MCF 10A (cell line): Measurements from ENCODE around the gene CDK11B. TPM values are rescaled to one million over a fixed set of nuclear protein-coding genes. Genes with fewer than 3 reads are reported as not detected.

Experiments used
- BruUV-seq: library from RNA; stranded (reverse); fragments of 400-500 nt; replicated peaks from 2 replicates; lab custom pipeline; 2021; lab: Mats Ljungman, UMichigan
- CTCF ChIA-PET: fragments of 300-600 bp; sonication (Branson Sonifier 250); formaldehyde crosslinking; extraction: SDS; loops from one replicate; lab custom pipeline; 2021; ENCODE audit warnings: antibody characterized with exemption, inconsistent platforms; lab: Yijun Ruan, JAX
- POLR2A ChIA-PET: fragments of 300-600, 350-650 bp; sonication (Branson Sonifier 250); formaldehyde crosslinking; extraction: SDS; loops from one replicate; lab custom pipeline; 2020; ENCODE audit warnings: antibody characterized with exemption, inconsistent platforms; lab: Yijun Ruan, JAX
- DNase-seq: peaks from one replicate; pipeline ENCODE4 v3.0.0-alpha.2; 2018; ENCODE audit not compliant: unreplicated experiment
- H3K27ac Mint-ChIP-seq: one replicate; pipeline ENCODE4 v1.8.0; 2022; ENCODE audit warnings: mild to moderate bottlenecking, low read depth, mixed read lengths; ENCODE audit not compliant: unreplicated experiment
- H3K27me3 Mint-ChIP-seq: one replicate; pipeline ENCODE4 v1.8.0; 2022; ENCODE audit warnings: mixed read lengths; ENCODE audit not compliant: insufficient read depth, unreplicated experiment
- H3K36me3 Mint-ChIP-seq: one replicate; pipeline ENCODE4 v1.8.0; 2022; ENCODE audit warnings: mild to moderate bottlenecking, moderate library complexity, mixed read lengths; ENCODE audit not compliant: insufficient read depth, unreplicated experiment
- H3K4me1 Mint-ChIP-seq: one replicate; pipeline ENCODE4 v1.8.0; 2022; ENCODE audit warnings: mixed read lengths; ENCODE audit not compliant: insufficient read depth, unreplicated experiment
- H3K4me3 Mint-ChIP-seq: one replicate; pipeline ENCODE4 v1.8.0; 2022; ENCODE audit warnings: mild to moderate bottlenecking, moderate library complexity, mixed read lengths; ENCODE audit not compliant: unreplicated experiment
- H3K9me3 Mint-ChIP-seq: one replicate; pipeline ENCODE4 v1.8.0; 2022; ENCODE audit warnings: mixed read lengths; ENCODE audit not compliant: unreplicated experiment
- CTCF ChIP-seq: fragments of 200-600 bp; IDR thresholded peaks from one replicate; pipeline ENCODE4 v1.8.0; 2022; ENCODE audit warnings: antibody characterized with exemption, mild to moderate bottlenecking; ENCODE audit not compliant: unreplicated experiment
- intact Hi-C: fragments of 100-400 bp; cut with micrococcal nuclease; formaldehyde crosslinking; loops from 2 replicates; pipeline ENCODE4 v1.14.1; 2022
- total RNA-seq: library from RNA; stranded (reverse); gene quantifications from 2 replicates; pipeline ENCODE4 v1.2.3, GENCODE V29; 2022

Gene CDK11B
- total RNA-seq, 1 experiment from 2014 or later: 32.0 TPM

GRCh38 chr1:1594602-1595260, 64.1 kb downstream of the CDK11B start:
- TF ChIP-seq CTCF: no peak
- intact Hi-C loops: no loop called here

GRCh38 chr1:1593834-1594601, 64.8 kb downstream of the CDK11B start:
- Mint-ChIP-seq H3K27me3 (no peaks in the 10 kb centered on the region), H3K27ac (no peak overlapping the region), H3K4me3 (no peak overlapping the region), H3K4me1 (no peaks in the 10 kb centered on the region), H3K9me3 (no peaks in the 10 kb centered on the region), H3K36me3 (no peaks in the 10 kb centered on the region)
- no TSS peak for BruUV-seq
- DNase-seq: no peak
- intact Hi-C loops: no loop called here
- TF ChIP-seq CTCF: no peak
- POLR2A ChIA-PET: interaction anchor here (0.6 kb wide), 1 partner anchor 271 kb away, joined by 3 read pairs; no protein-coding TSS in a partner anchor
- CTCF ChIA-PET: no interaction called here

More at GRCh38 chr1:1594602-1595260, 64.1 kb downstream of the CDK11B start:
- no peaks in the 10 kb centered on the region for H3K9me3 Mint-ChIP-seq
- H3K27me3 Mint-ChIP-seq: no peaks in the 10 kb centered on the region
- no peak for DNase-seq
- ChIA-PET CTCF (no interaction called here), POLR2A (interaction anchor here (0.6 kb wide), 1 partner anchor 271 kb away, joined by 3 read pairs; no protein-coding TSS in a partner anchor)
- no peaks in the 10 kb centered on the region for H3K36me3 Mint-ChIP-seq
- H3K4me1 Mint-ChIP-seq: no peaks in the 10 kb centered on the region
- H3K27ac Mint-ChIP-seq: no peak overlapping the region
- BruUV-seq: no TSS peak
- no peak overlapping the region for H3K4me3 Mint-ChIP-seq

GRCh38 chr1:1591452-1591851, 67.4 kb downstream of the CDK11B start:
- no peak for TF ChIP-seq CTCF
- no peak for DNase-seq

More at GRCh38 chr1:1591452-1591851, 67.4 kb downstream of the CDK11B start:
- ChIA-PET POLR2A (interaction anchor here (0.8 kb wide), 1 partner anchor 22 kb away, joined by 3 read pairs; no protein-coding TSS in a partner anchor), CTCF (interaction anchor here (0.6 kb wide), 2 partner anchors 9 to 63 kb away, joined by 3 read pairs; no protein-coding TSS in a partner anchor)
- H3K9me3 Mint-ChIP-seq: no peaks in the 10 kb centered on the region
- intact Hi-C loops: no loop called here
- H3K4me3 Mint-ChIP-seq: no peak overlapping the region
- H3K36me3 Mint-ChIP-seq: no peaks in the 10 kb centered on the region
- H3K4me1 Mint-ChIP-seq: no peaks in the 10 kb centered on the region
- H3K27ac Mint-ChIP-seq: no peak overlapping the region
- no peaks in the 10 kb centered on the region for H3K27me3 Mint-ChIP-seq
- no TSS peak for BruUV-seq

Other genes starting within 250 kb of the CDK11B start
- 0.86 and 1.4 TPM in 2 replicates for gene ANKRD65, start 237.7 kb downstream of the CDK11B start, total RNA-seq
- gene VWA1, start 223.3 kb downstream of the CDK11B start, total RNA-seq: 0.37 and 0.54 TPM in 2 replicates
- 0.27 and 2.0 TPM in 2 replicates for gene ATAD3C, start 209.3 kb downstream of the CDK11B start, total RNA-seq
- gene ATAD3B, start 187.2 kb downstream of the CDK11B start, total RNA-seq: 42.2 and 46.9 TPM in 2 replicates
- gene ATAD3A, start 146.8 kb downstream of the CDK11B start, total RNA-seq: 43.1 and 63.2 TPM in 2 replicates
- gene TMEM240, start 118.4 kb downstream of the CDK11B start, total RNA-seq: 3.6 and 5.5 TPM in 2 replicates
- gene SSU72, start 84.1 kb downstream of the CDK11B start, total RNA-seq: 97.4 and 104 TPM in 2 replicates
- gene FNDC10, start 58.9 kb downstream of the CDK11B start, total RNA-seq: 4.3 and 5.1 TPM in 2 replicates
- gene MIB2, start 43.5 kb downstream of the CDK11B start, total RNA-seq: 46.4 and 61.3 TPM in 2 replicates
- gene MMP23B, start 26.8 kb downstream of the CDK11B start, total RNA-seq: 1.4 and 1.7 TPM in 2 replicates
- 35.4 and 38.1 TPM in 2 replicates for gene SLC35E2B, start 33.8 kb upstream of the CDK11B start, total RNA-seq
- gene CDK11A, start 65.4 kb upstream of the CDK11B start, total RNA-seq: 43.8 and 54.0 TPM in 2 replicates
- gene NADK, start 119.5 kb upstream of the CDK11B start, total RNA-seq: 106 and 107 TPM in 2 replicates
- gene GNB1, start 232.1 kb upstream of the CDK11B start, total RNA-seq: 426 and 430 TPM in 2 replicates